Measurements from ENCODE around the gene CRADD.
"Not testable (repeated sequence)": the region's sequence is repeated elsewhere in the genome, so short reads cannot be mapped to it uniquely, and the experiment has no call there.

The CRADD gene

GRCh38 chr12:93849946-93850345, 172.8 kb downstream of the CRADD start:
- no peak for DNase-seq (ENCODE audit: low read depth)
- no peak overlapping the region for H3K4me3 ChIP-seq (ENCODE audit: low read depth, low read length)

GRCh38 chr12:93850481-93851256, 173.5 kb downstream of the CRADD start:
- H3K4me3 ChIP-seq (ENCODE audit: low read depth, low read length): no peak overlapping the region
- no peak for DNase-seq (ENCODE audit: low read depth)

GRCh38 chr12:93851257-93851671, 174.1 kb downstream of the CRADD start:
- DNase-seq (ENCODE audit: low read depth): no peak
- no peak overlapping the region for H3K4me3 ChIP-seq (ENCODE audit: low read depth, low read length)

GRCh38 chr12:93852173-93852591, 175.0 kb downstream of the CRADD start:
- DNase-seq (ENCODE audit: low read depth): no peak
- no peak overlapping the region for H3K4me3 ChIP-seq (ENCODE audit: low read depth, low read length)

- H3K4me3 ChIP-seq (ENCODE audit: low read depth, low read length): no peak overlapping the region
- DNase-seq (ENCODE audit: low read depth): no peak
Observed at GRCh38 chr12:93853698-93854478, 176.7 kb downstream of the CRADD start.

- no peak for DNase-seq (ENCODE audit: low read depth)
- H3K4me3 ChIP-seq (ENCODE audit: low read depth, low read length): no peak overlapping the region
Observed at GRCh38 chr12:93855261-93855660, 178.1 kb downstream of the CRADD start.

- no peak overlapping the region for H3K4me3 ChIP-seq (ENCODE audit: low read depth, low read length)
- DNase-seq (ENCODE audit: low read depth): no peak
Observed at GRCh38 chr12:93856611-93857010, 179.4 kb downstream of the CRADD start.

- no peak overlapping the region for H3K4me3 ChIP-seq (ENCODE audit: low read depth, low read length)
- DNase-seq (ENCODE audit: low read depth): peak; percentile 81
Observed at GRCh38 chr12:93857279-93857938, 180.2 kb downstream of the CRADD start.

GRCh38 chr12:93857991-93858447, 180.8 kb downstream of the CRADD start:
- peak; percentile 28 for DNase-seq (ENCODE audit: low read depth)
- H3K4me3 ChIP-seq (ENCODE audit: low read depth, low read length): no peak overlapping the region

- no peak for DNase-seq (ENCODE audit: low read depth)
Observed at GRCh38 chr12:93860668-93861373, 183.6 kb downstream of the CRADD start.

GRCh38 chr12:93862424-93862823, 185.2 kb downstream of the CRADD start:
- DNase-seq (ENCODE audit: low read depth): no peak
- no peak overlapping the region for H3K4me3 ChIP-seq (ENCODE audit: low read depth, low read length)

More at GRCh38 chr12:93860668-93861373, 183.6 kb downstream of the CRADD start:
- H3K4me3 ChIP-seq (ENCODE audit: low read depth, low read length): no peak overlapping the region

GRCh38 chr12:93865751-93866150, 188.6 kb downstream of the CRADD start:
- no peak overlapping the region for H3K4me3 ChIP-seq (ENCODE audit: low read depth, low read length)
- DNase-seq (ENCODE audit: low read depth): no peak

- no peak overlapping the region for H3K4me3 ChIP-seq (ENCODE audit: low read depth, low read length)
- peak; percentile 69 for DNase-seq (ENCODE audit: low read depth)
Observed at GRCh38 chr12:93868771-93869170, 191.6 kb downstream of the CRADD start.

GRCh38 chr12:93870020-93870795, 193.0 kb downstream of the CRADD start:
- no peak for DNase-seq (ENCODE audit: low read depth)
- no peak overlapping the region for H3K4me3 ChIP-seq (ENCODE audit: low read depth, low read length)

GRCh38 chr12:93871566-93871965, 194.4 kb downstream of the CRADD start:
- DNase-seq (ENCODE audit: low read depth); H3K4me3 ChIP-seq (ENCODE audit: low read depth, low read length): not testable (repeated sequence)

- H3K4me3 ChIP-seq (ENCODE audit: low read depth, low read length): no peak overlapping the region
- no peak for DNase-seq (ENCODE audit: low read depth)
Observed at GRCh38 chr12:93873561-93873960, 196.4 kb downstream of the CRADD start.

GRCh38 chr12:93875157-93875556, 198.0 kb downstream of the CRADD start:
- H3K4me3 ChIP-seq (ENCODE audit: low read depth, low read length): no peak overlapping the region
- no peak for DNase-seq (ENCODE audit: low read depth)

- H3K4me3 ChIP-seq (ENCODE audit: low read depth, low read length): no peak overlapping the region
- DNase-seq (ENCODE audit: low read depth): no peak
Observed at GRCh38 chr12:93876360-93876759, 199.2 kb downstream of the CRADD start.

- H3K4me3 ChIP-seq (ENCODE audit: low read depth, low read length): no peak overlapping the region
- no peak for DNase-seq (ENCODE audit: low read depth)
Observed at GRCh38 chr12:93877446-93877845, 200.3 kb downstream of the CRADD start.

All from skeletal muscle cell (primary cell).